SK-N-SH (cell line): ENCODE results near the gene GSE1.

ENCODE experiments used
- GABPA ChIP-seq: IDR thresholded peaks from 2 replicates; pipeline ENCODE4 v1.4.0; 2012; ENCODE audit warnings: low read depth, mild to moderate bottlenecking
- MAX ChIP-seq: IDR thresholded peaks from 2 replicates; pipeline ENCODE4 v1.4.0; 2012; ENCODE audit warnings: low read depth
- USF2 ChIP-seq: fragments of 150-350 bp; IDR thresholded peaks from 2 replicates; pipeline ENCODE4 v1.6.1; 2017; ENCODE audit warnings: antibody characterized with exemption, low read length, low read depth, borderline replicate concordance
- TF ChIP-seq, protein P1 (sequence below): fragments of 200-600 bp; sonication (generic); IDR thresholded peaks from 2 replicates; pipeline ENCODE4 v1.6.1; 2017; ENCODE audit warnings: antibody characterized with exemption, mild to moderate bottlenecking, moderate library complexity

GRCh38 chr16:85573045-85573695 is 40.0 kb upstream of the GSE1 start:
- TF ChIP-seq, protein P1, sequence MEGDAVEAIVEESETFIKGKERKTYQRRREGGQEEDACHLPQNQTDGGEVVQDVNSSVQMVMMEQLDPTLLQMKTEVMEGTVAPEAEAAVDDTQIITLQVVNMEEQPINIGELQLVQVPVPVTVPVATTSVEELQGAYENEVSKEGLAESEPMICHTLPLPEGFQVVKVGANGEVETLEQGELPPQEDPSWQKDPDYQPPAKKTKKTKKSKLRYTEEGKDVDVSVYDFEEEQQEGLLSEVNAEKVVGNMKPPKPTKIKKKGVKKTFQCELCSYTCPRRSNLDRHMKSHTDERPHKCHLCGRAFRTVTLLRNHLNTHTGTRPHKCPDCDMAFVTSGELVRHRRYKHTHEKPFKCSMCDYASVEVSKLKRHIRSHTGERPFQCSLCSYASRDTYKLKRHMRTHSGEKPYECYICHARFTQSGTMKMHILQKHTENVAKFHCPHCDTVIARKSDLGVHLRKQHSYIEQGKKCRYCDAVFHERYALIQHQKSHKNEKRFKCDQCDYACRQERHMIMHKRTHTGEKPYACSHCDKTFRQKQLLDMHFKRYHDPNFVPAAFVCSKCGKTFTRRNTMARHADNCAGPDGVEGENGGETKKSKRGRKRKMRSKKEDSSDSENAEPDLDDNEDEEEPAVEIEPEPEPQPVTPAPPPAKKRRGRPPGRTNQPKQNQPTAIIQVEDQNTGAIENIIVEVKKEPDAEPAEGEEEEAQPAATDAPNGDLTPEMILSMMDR, result no peak
- TF ChIP-seq USF2 (no peak), MAX (no peak), GABPA (no peak)
